Suprapubic skin (tissue), 4 donors: ENCODE results near the gene RNU6-7.

ENCODE experiments used
- CTCF ChIP-seq, 2 donors: fragments of 200-600 bp in 1 of 2; fragments of 450-650 bp in 1 of 2; sonication (generic) in 1 of 2; IDR thresholded peaks; one replicate each; pipeline ENCODE4 v1.5.1; 2016 to 2019; ENCODE audit warnings: antibody characterized with exemption in 2 of 2, mild to moderate bottlenecking in 1 of 2, moderate library complexity in 1 of 2
- EP300 ChIP-seq: sonication (generic); formaldehyde crosslinking; IDR thresholded peaks from one replicate; pipeline ENCODE4 v1.6.1; 2017; ENCODE audit warnings: antibody characterized with exemption
- POLR2A ChIP-seq, 2 donors: fragments of 450-650 bp; IDR thresholded peaks; one replicate each; pipeline ENCODE4 v1.6.1; 2017; ENCODE audit warnings: antibody characterized with exemption in 2 of 2, mild to moderate bottlenecking in 2 of 2, moderate library complexity in 2 of 2
- POLR2AphosphoS5 ChIP-seq, 3 donors: sonication (generic); formaldehyde crosslinking; IDR thresholded peaks; one replicate each; pipeline ENCODE4 v1.6.1; 2017; ENCODE audit warnings: antibody characterized with exemption in 3 of 3

GRCh38 chr14:32226056-32226455, 24.2 kb downstream of the RNU6-7 start:
- TF ChIP-seq POLR2AphosphoS5 (IDR thresholded peaks at IDR 0.05) (no peak), CTCF (IDR thresholded peaks at IDR 0.05) (no peak), EP300 (no peak), POLR2A (IDR thresholded peaks at IDR 0.05) (no peak)
